ENCODE measurements around the gene COQ8A.
"Not testable (repeated sequence)": the region's sequence is repeated elsewhere in the genome, so short reads cannot be mapped to it uniquely, and the experiment has no call there.

The COQ8A gene

DNA sequence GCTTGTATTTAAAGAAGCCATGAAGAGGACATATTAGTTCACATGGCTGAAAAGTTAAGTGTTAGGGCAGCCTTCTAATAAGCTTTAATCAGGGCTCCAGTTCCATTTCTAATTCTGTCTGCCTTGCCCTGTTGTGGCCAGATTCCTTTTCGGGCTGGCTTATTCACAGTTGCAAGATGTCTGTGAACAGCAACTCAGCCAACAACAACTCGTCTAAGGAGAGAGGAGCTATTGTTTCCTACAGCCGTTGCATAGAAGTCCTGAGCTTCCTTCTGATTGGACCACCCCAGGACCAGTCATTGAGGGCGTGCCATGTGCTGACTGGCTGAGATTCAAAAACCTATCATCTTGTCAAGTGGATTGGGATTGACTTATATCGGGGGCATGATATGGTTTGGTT, 18.6 kb upstream of the COQ8A start:
- no peak for DNase-seq (ENCODE audit: low read depth in 3 of 3)

DNA sequence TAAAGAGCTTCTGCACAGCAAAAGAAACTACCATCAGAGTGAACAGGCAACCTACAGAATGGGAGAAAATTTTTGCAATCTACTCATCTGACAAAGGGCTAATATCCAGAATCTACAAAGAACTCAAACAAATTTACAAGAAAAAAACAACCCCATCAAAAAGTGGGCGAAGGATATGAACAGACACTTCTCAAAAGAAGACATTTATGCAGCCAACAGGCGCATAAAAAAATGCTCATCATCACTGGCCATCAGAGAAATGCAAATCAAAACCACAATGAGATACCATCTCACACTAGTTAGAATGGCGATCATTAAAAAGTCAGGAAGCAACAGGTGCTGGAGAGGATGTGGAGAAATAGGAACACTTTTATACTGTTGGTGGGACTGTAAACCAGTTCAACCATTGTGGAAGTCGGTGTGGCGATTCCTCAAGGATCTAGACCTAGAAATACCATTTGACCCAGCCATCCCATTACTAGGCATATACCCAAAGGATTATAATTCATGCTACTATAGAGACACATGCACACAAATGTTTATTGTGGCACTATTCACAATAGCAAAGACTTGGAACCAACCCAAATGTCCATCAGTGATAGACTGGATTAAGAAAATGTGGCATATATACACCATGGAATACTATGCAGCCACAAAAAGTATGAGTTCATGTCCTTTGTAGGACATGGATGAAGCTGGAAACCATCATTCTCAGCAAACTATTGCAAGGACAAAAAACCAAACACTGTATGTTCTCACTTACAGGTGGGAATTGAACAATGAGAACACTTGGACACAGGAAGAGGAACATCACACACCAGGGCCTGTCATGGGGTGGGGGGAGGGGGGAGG, 10.6 kb upstream of the COQ8A start:
- DNase-seq (ENCODE audit: low read depth in 3 of 3) = not testable (repeated sequence)

- DNase-seq (ENCODE audit: low read depth in 3 of 3) = no peak
Measured at GRCh38 chr1:226934483-226935237, 5.4 kb upstream of the COQ8A start.

- no peak for DNase-seq (ENCODE audit: low read depth in 3 of 3)
Measured at GRCh38 chr1:226937940-226938725, 2.0 kb upstream of the COQ8A start.

DNA sequence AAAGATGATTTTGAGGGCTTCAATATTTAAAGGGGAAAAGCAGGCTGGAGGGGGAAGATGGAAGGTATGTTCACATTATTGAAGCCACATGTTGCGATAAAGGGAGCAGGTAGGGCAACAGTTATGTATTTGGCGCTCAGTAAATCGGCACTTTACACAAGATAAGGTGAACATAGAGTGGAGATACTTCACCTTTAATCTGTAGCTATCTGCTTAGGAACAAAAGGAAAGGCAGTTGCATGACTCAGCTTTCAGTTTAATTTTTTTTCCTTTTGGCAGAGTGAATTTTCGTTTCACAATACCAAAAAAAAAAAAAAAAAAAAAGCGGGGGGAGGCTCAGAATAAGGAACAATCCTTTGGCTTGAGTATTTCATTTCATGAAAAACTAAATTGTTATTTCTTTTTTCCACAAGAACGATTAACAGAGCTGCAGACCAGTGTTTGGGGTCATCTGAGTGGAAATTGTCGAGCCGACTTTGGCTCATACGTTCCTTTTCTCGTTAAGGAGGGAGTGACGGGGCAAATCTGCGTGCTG, 1.1 kb upstream of the COQ8A start:
- DNase-seq (ENCODE audit: low read depth in 3 of 3) = no peak

DNA sequence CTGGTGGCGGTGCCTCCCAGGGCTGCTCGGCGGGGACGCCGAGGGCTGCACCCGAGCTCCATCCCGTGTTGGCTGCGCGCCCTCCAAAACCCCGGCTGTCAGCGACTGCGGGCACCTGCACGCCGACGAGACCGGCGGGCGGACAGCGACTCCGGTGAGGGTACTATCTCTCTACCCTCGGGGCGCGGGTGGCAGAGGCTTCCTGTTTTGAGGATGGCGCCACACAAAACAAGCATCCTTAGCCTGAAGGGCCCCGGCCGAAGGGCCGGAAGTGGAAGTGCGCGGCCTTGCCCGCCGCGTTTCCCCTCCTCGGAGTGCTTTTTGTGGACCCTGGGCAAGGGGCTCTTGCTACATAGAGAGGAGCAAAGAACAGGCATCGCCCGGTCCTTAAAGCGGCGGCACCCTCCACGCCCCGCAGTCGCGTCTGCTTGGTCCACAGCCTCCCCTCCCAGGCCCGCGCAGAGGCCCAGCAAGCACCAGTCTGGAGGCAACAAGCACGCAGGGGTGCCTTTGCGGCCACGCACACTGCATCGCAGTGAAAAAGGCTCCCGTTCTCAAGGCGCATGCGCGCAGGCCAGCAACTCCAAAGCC, 561 bp upstream of the COQ8A start:
- peak in 2 of 3 donors; percentile 42 to 47 for DNase-seq (ENCODE audit: low read depth in 3 of 3)

GRCh38 chr1:226940806-226941067, 643 bp downstream of the COQ8A start:
- no peak for DNase-seq (ENCODE audit: low read depth in 3 of 3)

GRCh38 chr1:226942392-226942791, 2.3 kb downstream of the COQ8A start:
- DNase-seq (ENCODE audit: low read depth in 3 of 3) = no peak

- DNase-seq (ENCODE audit: low read depth in 3 of 3) = no peak
Measured at GRCh38 chr1:226943156-226943555, 3.1 kb downstream of the COQ8A start.

- no peak for DNase-seq (ENCODE audit: low read depth in 3 of 3)
Measured at GRCh38 chr1:226943927-226944326, 3.8 kb downstream of the COQ8A start.

GRCh38 chr1:226945106-226945857, 5.2 kb downstream of the COQ8A start:
- DNase-seq (ENCODE audit: low read depth in 3 of 3) = no peak

GRCh38 chr1:226945858-226946245, 5.8 kb downstream of the COQ8A start:
- no peak for DNase-seq (ENCODE audit: low read depth in 3 of 3)

GRCh38 chr1:226946285-226946684, 6.2 kb downstream of the COQ8A start:
- no peak for DNase-seq (ENCODE audit: low read depth in 3 of 3)

DNA sequence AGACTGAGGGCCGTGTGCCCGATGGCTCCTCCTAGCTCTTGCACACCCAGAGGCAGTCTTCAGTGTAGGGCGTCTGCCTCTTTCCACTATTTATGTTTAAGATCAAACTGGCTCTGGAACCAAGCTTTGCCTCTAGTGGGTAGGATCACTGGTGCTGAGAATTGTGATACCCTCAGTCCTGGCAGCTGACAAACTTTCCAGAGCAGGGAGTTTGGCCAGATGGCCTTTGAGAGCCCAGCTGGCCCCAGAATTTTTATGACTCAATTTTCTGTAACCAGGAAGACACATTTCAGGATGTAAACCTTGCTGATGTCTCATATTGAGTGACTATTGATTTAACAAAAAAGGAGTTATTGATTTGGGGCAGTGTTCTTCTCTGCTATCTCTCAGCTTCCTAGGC, 6.7 kb downstream of the COQ8A start:
- no peak for DNase-seq (ENCODE audit: low read depth in 3 of 3)

DNA sequence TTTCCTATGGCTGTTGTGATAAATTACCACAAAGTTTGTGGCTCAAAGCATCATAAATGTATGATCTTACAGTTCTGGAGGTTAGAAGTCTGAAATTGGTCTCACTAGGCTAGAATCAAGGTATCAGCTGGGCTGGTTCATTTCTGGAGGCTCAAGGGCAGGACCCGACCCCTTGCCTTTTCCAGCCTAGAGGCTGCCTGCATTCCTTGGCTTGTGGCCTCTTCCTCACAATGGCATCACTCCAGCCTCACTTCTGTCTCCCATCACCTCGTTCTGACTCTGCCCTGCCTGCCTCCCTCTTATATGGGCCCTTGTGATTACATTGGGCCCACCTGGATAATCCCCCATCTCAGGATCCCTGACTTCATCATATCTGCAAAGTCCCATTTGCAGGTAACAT, 8.0 kb downstream of the COQ8A start:
- DNase-seq (ENCODE audit: low read depth in 3 of 3) = no peak

DNA sequence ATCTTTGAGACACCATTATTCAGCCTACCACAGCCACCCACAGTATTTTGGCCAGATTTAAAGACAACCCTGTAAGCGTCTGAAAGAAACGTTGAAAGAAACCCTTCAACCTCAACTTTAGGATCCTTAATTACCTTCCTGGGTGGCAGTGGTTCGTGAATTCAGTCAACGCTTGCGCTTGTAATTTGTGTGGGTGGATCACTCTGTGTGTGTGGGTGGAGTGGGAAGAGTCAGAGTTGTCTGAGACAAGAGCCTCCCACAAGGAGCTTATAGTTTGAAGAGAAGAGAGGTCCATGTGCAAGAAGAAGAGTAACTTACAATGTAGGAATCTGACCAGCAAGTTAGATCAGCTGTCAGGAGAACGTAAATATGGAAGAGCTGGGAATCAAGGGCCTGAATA, 8.4 kb downstream of the COQ8A start:
- DNase-seq (ENCODE audit: low read depth in 3 of 3) = no peak

DNA sequence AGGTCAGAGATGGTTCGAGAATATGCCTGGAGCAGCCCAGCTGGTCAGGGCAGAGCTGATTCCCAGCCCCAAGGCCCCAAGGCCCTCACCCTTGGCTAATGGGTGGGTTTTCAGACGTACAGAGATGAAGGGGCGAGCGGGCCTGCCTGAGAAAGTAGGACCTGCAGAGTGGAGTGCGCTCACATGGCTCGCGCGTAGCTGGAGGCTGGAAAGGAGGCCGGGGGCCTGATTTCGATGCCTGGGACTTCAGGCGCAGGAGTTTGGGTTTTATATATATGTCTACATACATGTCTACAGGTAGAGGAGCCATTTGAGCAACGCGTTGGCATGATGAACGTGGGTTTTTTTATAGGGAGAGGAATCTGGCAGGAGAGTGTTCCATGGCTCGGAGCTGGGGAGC, 8.9 kb downstream of the COQ8A start:
- DNase-seq (ENCODE audit: low read depth in 3 of 3) = no peak

DNA sequence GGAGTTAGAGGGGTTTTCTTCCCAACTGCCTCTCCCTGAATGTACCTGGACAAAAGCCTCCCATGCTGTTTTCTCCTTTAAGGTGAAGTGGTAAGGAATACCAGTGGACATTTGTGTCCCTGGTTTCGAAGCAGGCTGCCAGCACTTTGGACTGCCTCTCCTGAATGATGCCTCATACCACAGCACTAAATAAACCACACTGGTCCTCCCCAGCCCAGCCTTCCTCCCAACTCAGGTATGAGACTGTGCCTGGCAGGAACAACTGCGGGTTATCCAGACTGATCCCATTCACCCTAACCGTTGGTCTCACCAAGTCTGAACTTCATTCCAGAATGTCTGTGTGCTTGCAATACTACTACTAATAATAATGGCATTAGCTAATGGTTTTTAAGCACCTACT, 9.3 kb downstream of the COQ8A start:
- DNase-seq (ENCODE audit: low read depth in 3 of 3) = no peak

DNA sequence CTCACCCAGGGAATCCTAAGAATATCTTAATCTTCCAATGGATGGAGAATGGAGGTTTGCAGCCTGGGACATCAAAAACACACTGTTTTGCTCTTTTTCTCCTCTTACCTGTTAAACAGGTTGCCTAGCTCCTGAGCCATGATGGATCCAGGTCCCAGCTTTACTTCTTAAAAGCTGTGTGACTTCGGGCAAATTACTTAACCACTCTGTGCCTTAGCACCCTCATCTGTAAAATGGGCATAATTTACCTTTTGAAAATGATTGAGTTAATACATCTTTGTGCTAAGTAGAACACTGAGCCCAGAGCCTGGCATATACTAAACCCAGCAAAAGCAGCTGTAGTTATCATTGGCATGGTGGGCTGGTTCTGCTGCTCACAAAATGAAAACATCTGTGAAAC, 10.2 kb downstream of the COQ8A start:
- DNase-seq (ENCODE audit: low read depth in 3 of 3) = no peak

DNA sequence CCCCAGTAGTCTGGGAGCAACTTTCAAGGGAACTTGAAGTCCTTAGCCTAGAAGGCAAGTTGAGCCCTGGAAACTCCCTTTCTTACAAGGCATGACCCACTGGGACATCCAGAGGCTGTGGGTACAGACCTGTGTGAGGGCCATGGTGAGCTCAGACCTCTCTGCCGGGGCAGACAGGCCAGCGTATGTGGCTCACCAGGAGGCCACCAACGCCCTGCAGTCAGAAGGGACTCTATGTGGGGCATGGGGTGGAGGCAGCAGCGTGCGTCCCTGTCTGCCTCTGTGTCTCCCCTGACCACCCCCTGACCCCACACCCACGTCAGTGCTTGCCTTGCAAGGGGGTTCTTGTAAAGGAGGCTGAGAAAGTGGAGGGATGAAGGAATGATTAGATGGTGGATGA, 10.8 kb downstream of the COQ8A start:
- no peak for DNase-seq (ENCODE audit: low read depth in 3 of 3)

All from stimulated activated CD4-positive, alpha-beta T cell treated with anti-CD3 and anti-CD28 coated beads, TNF-alpha, amount 100 ng/mL, for 48 hours (primary cell).